H54 (cell line): ENCODE results near the gene SORBS2.

Source experiments
- DNase-seq: peaks from one replicate; pipeline ENCODE4 v3.0.0; 2011; ENCODE audit warnings: low spot score, mixed read lengths; ENCODE audit not compliant: insufficient read length
- FAIRE-seq: peaks from 3 replicates; lab custom pipeline; 2011; peaks lifted over from hg19 to GRCh38; lab: Jason Lieb, UNC
- POLR2A ChIP-seq: IDR thresholded peaks from 2 replicates; pipeline ENCODE4 v1.6.1; 2011; ENCODE audit warnings: low read depth, mild to moderate bottlenecking, low read length

SORBS2 gene

GRCh38 chr4:185786422-185786821, 25.6 kb downstream of the SORBS2 start:
- no peak for FAIRE-seq
- no peak for DNase-seq
- no peak for TF ChIP-seq POLR2A

- no peak for TF ChIP-seq POLR2A
- no peak for DNase-seq
- FAIRE-seq: no peak
These were observed 28.4 kb downstream of the SORBS2 start for GRCh38 chr4:185783574-185783973.

- DNase-seq: no peak
- no peak for TF ChIP-seq POLR2A
- FAIRE-seq: no peak
These were observed 29.5 kb downstream of the SORBS2 start for GRCh38 chr4:185782523-185782922.

- no peak for DNase-seq
- no peak for TF ChIP-seq POLR2A
- FAIRE-seq: no peak
These were observed 30.3 kb downstream of the SORBS2 start for GRCh38 chr4:185781555-185782215.

GRCh38 chr4:185780472-185780871, 31.5 kb downstream of the SORBS2 start:
- FAIRE-seq (no peak), DNase-seq (no peak)
- no peak for TF ChIP-seq POLR2A

- FAIRE-seq: no peak
- DNase-seq: no peak
- TF ChIP-seq POLR2A: no peak
These were observed 32.5 kb downstream of the SORBS2 start for GRCh38 chr4:185779517-185779916.

GRCh38 chr4:185778307-185778706, 33.7 kb downstream of the SORBS2 start:
- TF ChIP-seq POLR2A: no peak
- FAIRE-seq: no peak

GRCh38 chr4:185775792-185776555, 36.0 kb downstream of the SORBS2 start:
- no peak for TF ChIP-seq POLR2A
- FAIRE-seq (no peak), DNase-seq (no peak)

More at GRCh38 chr4:185778307-185778706, 33.7 kb downstream of the SORBS2 start:
- DNase-seq: no peak

GRCh38 chr4:185774845-185775680, 36.9 kb downstream of the SORBS2 start:
- no peak for FAIRE-seq
- no peak for TF ChIP-seq POLR2A
- no peak for DNase-seq

GRCh38 chr4:185774131-185774653, 37.8 kb downstream of the SORBS2 start:
- DNase-seq: no peak
- TF ChIP-seq POLR2A: no peak
- no peak for FAIRE-seq

GRCh38 chr4:185773419-185773818, 38.6 kb downstream of the SORBS2 start:
- no peak for TF ChIP-seq POLR2A
- DNase-seq (no peak), FAIRE-seq (no peak)

- FAIRE-seq (no peak), DNase-seq (no peak)
- no peak for TF ChIP-seq POLR2A
These were observed 39.5 kb downstream of the SORBS2 start for GRCh38 chr4:185772391-185773093.
